GM18511 (cell line): ENCODE data around the gene MAN2B2.

ENCODE experiments used
- ATAC-seq: cut with Tn5 transposase; IDR thresholded peaks from one replicate; pipeline ENCODE4 v1.9.1; 2021; ENCODE audit warnings: mild to moderate bottlenecking, moderate library complexity; ENCODE audit not compliant: unreplicated experiment

The MAN2B2 gene

DNA sequence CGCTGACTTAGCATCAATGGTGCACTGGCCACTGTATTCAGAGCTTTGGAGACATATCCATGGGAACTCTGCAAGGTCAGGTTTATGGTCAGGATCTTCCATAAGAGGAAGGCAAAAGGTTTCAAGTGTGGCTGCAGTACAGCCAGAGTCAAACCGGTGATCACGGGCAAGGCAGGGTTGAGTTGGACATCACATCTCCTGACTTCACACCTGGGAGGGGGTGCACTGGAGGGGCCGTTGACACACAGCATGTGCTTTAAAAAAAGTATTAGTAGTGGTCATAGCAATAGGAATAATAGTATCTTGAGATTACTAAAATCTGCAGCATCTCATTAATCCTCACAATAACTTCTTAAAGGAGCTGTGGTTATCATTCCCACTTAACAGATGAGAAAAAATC lies 28.9 kb upstream of the MAN2B2 start:
- ATAC-seq: no peak

- no peak for ATAC-seq
Observed at GRCh38 chr4:6546681-6547447, 28.1 kb upstream of the MAN2B2 start.

DNA sequence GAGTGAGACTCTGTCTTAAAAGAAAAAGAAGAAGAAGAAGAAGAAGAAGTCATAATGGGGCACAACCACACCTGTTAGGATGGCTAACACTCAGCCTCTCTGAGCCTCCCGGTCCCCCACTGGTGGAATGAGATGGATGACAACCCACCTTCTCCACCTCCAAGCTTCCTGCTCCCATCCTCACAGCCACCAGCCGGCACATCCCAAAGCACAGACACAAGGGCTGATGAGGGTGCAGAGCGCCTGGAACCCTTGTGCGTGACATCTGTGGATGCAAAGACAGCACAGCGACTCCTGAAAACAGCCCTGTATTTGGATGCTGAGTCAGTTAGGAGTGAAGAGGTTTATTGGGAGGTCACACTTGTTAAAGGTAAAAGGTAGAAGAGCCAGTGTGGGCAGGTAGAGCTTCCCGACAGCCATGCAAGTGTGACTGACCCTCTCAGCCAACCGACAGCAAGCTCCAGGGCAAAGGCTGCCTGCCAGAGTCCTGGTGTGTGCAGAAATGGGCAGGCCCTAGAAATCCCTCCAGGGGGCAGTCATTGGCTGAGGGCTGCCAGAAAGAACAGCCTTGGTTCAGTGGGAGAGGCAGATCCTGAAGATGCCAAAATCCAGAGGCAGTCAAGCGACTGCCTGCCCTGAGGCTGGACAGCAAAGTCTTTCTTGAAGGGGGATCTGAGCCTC lies 26.6 kb upstream of the MAN2B2 start:
- no peak for ATAC-seq

DNA sequence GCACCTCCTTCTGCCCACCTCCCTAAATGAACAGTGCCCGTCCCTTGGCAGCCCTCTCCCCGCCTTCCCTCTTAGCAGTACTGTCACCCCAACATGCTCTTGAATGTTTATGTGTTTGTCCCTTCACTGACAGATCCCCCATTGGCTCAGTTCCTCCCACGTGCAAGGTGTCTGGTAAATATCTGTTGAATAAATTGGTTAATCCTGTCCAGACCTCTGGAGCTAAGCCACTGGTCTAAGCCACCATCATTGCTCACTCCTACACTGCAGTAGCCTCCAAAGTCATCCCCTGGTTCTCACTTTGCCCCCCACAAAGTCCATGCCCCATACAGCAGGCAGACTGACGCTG lies 26.1 kb upstream of the MAN2B2 start:
- no peak for ATAC-seq

GRCh38 chr4:6549445-6549844 lies 25.5 kb upstream of the MAN2B2 start:
- ATAC-seq: no peak

DNA sequence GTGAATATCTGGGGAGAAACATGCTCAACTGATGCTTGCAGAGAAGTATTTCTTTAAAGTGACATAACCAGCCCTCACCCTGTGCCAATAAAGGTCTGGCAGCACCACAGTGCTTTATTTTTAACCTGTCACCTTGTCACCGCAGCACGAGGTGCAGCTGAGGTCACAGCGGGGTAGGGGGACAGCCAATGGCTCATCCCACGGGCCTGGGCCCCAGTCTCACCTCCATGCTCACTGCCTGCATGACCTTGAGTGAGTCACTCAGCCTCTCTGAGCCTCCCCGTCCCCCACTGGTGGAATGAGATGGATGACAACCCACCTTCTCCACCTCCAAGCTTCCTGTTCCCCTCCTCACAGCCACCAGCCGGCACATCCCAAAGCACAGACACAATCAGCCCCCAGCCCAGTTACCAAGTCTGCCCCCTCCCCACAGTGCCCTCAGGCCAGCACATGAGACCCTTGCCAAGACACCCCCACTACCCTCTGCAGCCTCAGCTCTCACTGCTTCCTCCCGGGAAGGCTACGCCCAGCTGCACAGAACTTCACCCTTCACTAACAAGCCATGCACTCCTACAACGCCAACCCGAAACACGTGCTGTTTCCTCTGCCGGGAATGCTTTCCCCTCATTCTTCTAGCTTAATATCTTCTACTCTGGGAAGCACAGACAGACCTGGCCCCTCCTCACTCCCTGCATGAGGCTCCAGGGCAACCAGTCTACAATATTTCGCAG lies 24.9 kb upstream of the MAN2B2 start:
- no peak for ATAC-seq

- ATAC-seq: no peak
Observed at GRCh38 chr4:6550821-6551220, 24.2 kb upstream of the MAN2B2 start.

DNA sequence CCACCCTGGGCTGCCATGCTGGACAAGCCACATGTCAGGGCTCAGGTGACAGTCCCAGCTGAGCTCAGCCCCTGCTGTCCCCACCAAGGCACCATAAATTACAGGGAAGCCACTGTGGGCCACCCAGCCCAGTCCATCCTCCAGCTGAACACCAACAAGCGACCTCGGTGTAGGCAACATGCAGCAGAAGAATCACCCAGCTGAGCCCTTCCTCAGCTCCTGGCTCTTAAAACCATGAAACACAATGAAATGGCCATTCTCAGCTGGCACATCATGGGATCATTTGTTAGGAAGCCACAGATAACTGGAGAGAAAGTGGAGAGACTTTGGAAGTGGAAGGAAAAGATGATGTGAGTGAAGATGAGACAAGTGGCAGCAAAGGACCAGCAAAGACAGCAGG lies 23.3 kb upstream of the MAN2B2 start:
- ATAC-seq: no peak

DNA sequence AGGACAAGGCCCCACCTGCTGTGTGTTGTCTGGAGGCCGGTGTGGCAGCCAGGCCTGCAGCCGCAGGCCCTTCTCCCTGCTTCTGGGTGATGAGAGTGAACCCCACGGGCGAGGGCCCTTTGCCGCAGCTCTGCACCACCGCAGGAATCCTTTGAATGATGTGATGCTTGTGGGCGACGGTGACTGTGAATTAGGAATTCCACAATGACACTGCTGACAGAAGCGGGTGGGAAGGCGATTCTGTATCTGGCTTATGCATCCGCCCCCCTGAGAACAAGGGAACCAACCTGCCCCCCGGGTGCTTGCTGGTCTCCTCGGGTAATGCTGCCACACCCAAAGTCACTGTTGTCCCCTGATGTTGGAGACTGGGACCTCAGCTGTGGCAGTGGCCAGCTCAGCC lies 19.5 kb upstream of the MAN2B2 start:
- ATAC-seq: no peak

- no peak for ATAC-seq
Observed at GRCh38 chr4:6556263-6556662, 18.7 kb upstream of the MAN2B2 start.

DNA sequence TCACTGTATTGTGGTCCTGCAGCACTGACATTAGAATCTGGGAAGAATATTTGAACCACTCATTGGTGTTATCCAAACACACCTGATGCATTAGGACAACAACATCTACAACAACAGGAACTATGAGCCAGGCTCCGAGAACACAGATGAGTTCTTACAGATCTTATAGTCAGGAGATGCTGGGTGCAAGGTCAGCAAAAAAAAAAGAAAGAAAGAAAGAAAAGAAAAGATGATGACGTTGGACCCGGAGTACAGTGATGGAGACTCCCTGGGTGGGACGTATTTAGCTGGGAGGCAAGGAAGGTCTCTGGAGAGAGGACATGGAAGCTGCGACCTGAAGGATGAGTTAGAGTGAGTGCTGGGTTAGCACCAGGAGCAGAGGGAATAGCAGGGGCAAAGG lies 17.8 kb upstream of the MAN2B2 start:
- ATAC-seq: no peak

DNA sequence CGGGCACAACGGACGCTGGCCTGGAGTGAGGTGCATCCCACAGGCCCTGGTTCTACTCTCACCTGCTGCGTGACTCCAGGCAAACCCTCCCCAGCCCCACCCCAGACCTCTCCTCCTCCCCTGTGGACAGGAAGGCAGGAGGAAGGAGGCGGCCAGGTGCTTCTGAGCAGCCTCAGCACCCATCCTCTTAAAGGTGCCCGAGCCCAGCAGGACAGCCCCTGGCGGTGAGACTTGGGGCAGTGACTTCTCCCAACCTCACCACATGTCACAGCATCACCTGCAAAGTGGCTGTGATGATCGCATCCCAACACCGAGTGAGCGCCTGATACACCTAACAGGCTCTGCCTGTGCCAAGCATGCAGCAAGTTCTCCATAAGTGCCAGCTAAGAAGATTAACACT lies 17.1 kb upstream of the MAN2B2 start:
- no peak for ATAC-seq

DNA sequence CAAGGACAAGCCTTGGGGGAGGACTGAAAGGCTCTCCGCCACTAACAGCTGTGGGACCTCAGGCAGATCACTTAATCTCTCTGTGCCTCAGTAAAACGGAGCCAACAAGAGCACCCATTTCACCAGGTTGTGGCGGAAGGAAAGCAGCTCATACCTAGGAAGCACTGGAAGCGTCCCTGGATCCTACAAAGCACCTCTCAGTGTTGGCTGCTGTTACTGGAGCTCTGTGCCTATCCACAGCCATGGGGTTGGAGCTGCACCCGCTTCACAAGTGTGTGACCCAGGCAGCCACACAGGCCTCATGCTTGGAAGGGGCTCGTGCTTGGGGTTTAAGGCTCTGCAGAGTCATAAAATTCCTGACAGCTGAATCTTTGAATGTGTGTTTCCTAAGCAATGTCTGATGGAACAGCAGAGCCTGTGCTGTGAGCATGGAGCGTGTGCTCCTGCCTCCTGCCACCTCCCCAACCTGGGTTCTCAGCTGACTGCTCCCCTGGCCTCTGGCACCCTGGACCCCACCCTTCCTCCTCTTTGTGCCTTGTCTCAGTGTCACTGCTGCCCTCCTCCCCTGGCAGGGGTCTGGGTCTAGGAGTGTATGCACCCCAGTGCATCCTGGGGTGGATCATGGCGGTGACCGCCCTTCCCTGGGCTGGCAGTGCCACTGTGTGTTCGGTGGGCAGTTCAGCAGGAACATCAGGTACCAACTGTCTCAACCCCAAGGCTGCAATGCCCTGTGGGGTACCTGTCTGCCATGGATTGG lies 14.4 kb upstream of the MAN2B2 start:
- no peak for ATAC-seq

GRCh38 chr4:6561173-6561516 lies 13.8 kb upstream of the MAN2B2 start:
- ATAC-seq: no peak

DNA sequence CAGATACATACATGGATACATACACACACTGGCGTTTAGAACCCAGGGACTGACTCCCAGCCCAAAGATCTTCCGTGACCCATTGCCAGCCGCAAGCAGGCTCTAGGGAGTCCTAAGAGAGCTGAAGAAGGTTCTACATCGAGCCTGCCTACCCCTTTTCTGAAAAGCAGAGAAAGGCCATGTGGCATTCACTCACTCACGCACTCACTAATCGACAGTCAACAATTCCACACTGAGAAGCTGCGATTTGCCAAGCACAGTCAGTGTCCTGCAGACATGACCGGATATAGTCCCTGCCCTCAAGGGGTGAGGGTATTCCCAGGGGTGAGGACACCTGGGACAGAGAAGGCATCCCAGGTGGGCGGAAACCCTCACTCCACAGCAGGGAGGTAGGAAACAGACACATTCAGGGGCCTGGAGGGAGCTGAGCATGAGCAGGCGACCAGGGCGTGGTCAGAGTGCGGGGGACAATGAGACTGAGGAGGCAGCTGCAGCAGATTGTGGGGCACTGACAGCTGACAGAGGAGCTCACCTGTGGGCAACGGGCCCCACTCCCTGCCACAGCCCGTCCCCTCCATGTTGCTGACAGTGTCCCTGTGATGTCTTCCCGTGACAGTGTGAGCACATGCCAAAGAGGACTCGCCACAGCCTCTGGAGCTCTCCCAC lies 13.2 kb upstream of the MAN2B2 start:
- ATAC-seq: no peak

DNA sequence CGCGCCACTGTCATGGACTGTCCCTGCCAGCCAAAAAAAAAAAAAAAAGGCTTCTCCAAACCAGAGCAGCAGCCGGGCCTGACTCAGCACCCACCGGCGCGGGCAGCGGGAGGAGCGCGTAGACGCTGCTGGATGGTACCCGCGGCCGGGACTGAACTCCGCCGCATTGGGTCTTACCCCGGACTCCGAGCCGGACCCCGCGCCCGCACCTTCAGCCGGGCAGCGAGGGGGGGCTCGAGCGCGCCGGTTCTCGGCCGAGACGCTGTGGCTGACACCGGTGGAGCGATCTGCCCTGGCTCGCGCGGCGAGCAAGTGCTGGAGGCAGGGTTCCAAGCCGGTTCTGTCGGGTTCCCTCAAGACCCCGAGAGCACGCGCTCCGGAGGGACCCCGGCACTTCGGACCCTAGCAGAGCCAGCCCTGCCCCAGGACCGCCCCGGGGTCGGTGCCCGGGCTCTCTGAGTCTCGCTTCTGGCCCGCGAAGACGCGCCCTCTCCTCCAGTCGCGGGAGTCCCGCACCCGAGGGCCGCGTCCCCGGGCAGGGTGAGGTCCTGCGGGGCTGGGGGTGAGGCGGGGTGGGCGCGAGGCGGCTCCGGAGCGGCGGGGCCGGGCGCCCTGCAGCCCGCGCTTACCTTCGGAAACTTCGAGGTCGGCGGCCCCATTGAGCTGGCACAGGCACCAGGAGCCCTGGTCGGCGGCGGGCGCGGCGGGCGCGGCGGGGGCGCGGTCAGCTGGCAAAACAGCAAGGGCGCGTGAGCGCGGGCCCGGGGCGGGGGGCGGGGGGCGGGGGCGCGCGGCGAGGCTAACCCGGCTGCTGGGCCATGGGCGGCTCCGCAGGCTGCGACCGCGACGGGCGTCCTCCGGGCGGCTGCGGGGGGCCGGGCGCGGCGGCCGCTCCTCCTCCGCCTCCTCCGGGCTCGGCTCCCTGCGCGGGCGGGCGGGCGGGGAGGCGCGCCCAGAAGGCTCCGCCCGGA lies 11.8 kb upstream of the MAN2B2 start:
- ATAC-seq: no peak

GRCh38 chr4:6563935-6564645 lies 10.9 kb upstream of the MAN2B2 start:
- no peak for ATAC-seq

DNA sequence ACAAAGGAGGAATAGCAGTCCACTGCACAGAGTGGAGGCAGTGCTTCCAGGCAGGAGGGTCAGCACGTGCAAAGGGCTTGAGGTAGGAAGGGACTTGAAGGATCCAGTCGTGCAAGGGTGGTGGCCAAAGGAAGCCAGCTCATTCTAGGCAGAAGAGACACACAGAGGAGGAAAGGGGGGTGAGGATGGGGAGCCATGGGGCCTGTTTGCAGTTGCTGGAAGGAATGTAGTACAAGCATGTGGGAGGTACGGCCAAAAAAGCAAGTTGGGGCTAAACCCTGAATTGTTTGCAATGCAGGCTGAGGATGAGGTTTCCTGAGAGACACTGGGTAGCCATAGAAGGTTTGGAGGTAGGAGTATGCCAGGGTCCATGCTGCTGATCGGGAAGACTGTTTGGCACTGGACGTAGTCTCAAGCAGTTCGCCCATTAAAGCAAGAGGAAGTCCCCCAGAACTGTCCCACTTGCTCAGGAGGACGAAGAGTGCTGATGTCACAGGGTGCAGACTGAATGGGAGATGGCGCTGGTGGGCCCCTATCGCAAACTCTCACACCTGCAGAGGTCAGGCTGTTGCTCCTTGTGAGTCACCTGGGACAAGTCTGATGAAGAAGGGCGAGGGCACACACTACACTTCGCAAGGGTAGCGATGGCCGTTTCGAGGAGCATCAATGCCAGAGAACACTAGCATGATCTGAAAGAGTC lies 9.1 kb upstream of the MAN2B2 start:
- ATAC-seq: no peak
